T-cell (primary cell): Measurements from ENCODE around the gene FBXW4. TPM values are rescaled to one million over a fixed set of nuclear protein-coding genes. Genes with fewer than 3 reads are reported as not detected.
A peak's percentile ranks its signal among the peaks of the same experiment; 100 is the strongest.

Experiments
- ATAC-seq, 4 experiments: fragments of 200-7000 bp in 3 of 4; fragments of 150-1000 bp in 1 of 4; cut with Tn5 transposase; replicated peaks in 1 of 4; 1 replicate in 3 of 4; 2 replicates in 1 of 4; pipeline ENCODE4 v1.10.0; 2021; ENCODE audit warnings: moderate library complexity in 3 of 4, mild to moderate bottlenecking in 2 of 4, moderate number of reproducible peaks in 1 of 4
- CTCF ChIA-PET, 2 donors: fragments of 300-600 bp; sonication (Branson Sonifier 250); formaldehyde crosslinking; loops; one replicate each; lab custom pipeline; 2022; ENCODE audit warnings: antibody characterized with exemption in 2 of 2; lab: Charles Lee
- POLR2A ChIA-PET, 2 donors: fragments of 300-600 bp; sonication (Branson Sonifier 250); formaldehyde crosslinking; loops; one replicate each; lab custom pipeline; 2022; ENCODE audit warnings: antibody characterized with exemption in 2 of 2; lab: Charles Lee
- DNase-seq, 35 experiments: peaks; one replicate each; pipeline versions ENCODE4 v3.0.0 to v3.0.0-alpha.2; 2013 to 2023
- H3K27ac ChIP-seq: one replicate; pipeline ENCODE4 v1.5.1; 2013; ENCODE audit warnings: low read length
- H3K27me3 ChIP-seq, 2 experiments: replicated peaks in 1 of 2; 1 replicate in 1 of 2; 2 replicates in 1 of 2; pipeline versions ENCODE4 v1.6.1 to v1.7.0; 2013; ENCODE audit warnings: low read length in 1 of 2, mixed read lengths in 1 of 2; ENCODE audit not compliant: control insufficient read depth in 2 of 2, insufficient read depth in 2 of 2; ENCODE audit errors: extremely low read depth in 1 of 2
- H3K36me3 ChIP-seq, 2 donors: 1 replicate in 1 of 2; 2 replicates in 1 of 2; pipeline versions ENCODE4 v1.6.1 to v1.7.0; 2013; ENCODE audit warnings: low read length in 1 of 2; ENCODE audit not compliant: control insufficient read depth in 2 of 2, insufficient read depth in 1 of 2; ENCODE audit errors: extremely low read depth in 1 of 2
- H3K4me1 ChIP-seq, 2 experiments: 1 replicate in 1 of 2; 2 replicates in 1 of 2; pipeline versions ENCODE4 v1.6.1 to v1.7.0; 2013; ENCODE audit warnings: low read length in 2 of 2, mixed read lengths in 1 of 2; ENCODE audit not compliant: insufficient read depth in 2 of 2, control insufficient read depth in 1 of 2; ENCODE audit errors: extremely low read depth in 1 of 2
- H3K4me3 ChIP-seq, 2 donors: 1 replicate in 1 of 2; 2 replicates in 1 of 2; pipeline versions ENCODE4 v1.5.1 to v1.7.0; 2013; ENCODE audit warnings: mild to moderate bottlenecking in 2 of 2, low read length in 1 of 2, moderate library complexity in 1 of 2; ENCODE audit not compliant: control insufficient read depth in 1 of 2; ENCODE audit errors: extremely low read depth in 1 of 2
- H3K9me3 ChIP-seq: 2 replicates; pipeline ENCODE4 v1.7.0; 2013
- H3K27ac Mint-ChIP-seq, 2 donors: one replicate each; pipeline ENCODE4 v1.8.0; 2020 to 2021; ENCODE audit warnings: mild to moderate bottlenecking in 2 of 2, mixed read lengths in 2 of 2
- H3K27me3 Mint-ChIP-seq, 2 donors: one replicate each; pipeline ENCODE4 v1.8.0; 2021 to 2022; ENCODE audit warnings: mixed read lengths in 2 of 2
- H3K36me3 Mint-ChIP-seq: one replicate; pipeline ENCODE4 v1.8.0; 2021; ENCODE audit warnings: mixed read lengths
- H3K4me1 Mint-ChIP-seq, 3 donors: one replicate each; pipeline ENCODE4 v1.8.0; 2020 to 2022; ENCODE audit warnings: mixed read lengths in 3 of 3, mild to moderate bottlenecking in 1 of 3
- H3K4me3 Mint-ChIP-seq, 3 donors: one replicate each; pipeline ENCODE4 v1.8.0; 2020 to 2022; ENCODE audit warnings: mild to moderate bottlenecking in 3 of 3, mixed read lengths in 3 of 3, moderate library complexity in 3 of 3
- H3K9me3 Mint-ChIP-seq, 3 donors: one replicate each; pipeline ENCODE4 v1.8.0; 2020 to 2022; ENCODE audit warnings: mixed read lengths in 3 of 3
- WGBS: methylation state at CpG from one replicate; pipeline ENCODE4 v1.1.5; 2013; ENCODE audit warnings: missing lambda C conversion rate; ENCODE audit not compliant: insufficient coverage; 5-methylcytosine and 5-hydroxymethylcytosine counted together
- total RNA-seq, 35 experiments: library from RNA in 6 of 35; stranded (reverse) in 6 of 35; fragments of 120-200 nt in 1 of 35; gene quantifications; one replicate each; pipeline versions ENCODE4 v1.2.1 to v1.2.4 and lab custom pipeline; 2013 to 2026

The FBXW4 gene
- total RNA-seq, 5 donors from 2014 or later (not counting 1 experiment from before 2014, with no cell fraction given), result 83.7 to 90.4 (median 86.9) TPM

DNA sequence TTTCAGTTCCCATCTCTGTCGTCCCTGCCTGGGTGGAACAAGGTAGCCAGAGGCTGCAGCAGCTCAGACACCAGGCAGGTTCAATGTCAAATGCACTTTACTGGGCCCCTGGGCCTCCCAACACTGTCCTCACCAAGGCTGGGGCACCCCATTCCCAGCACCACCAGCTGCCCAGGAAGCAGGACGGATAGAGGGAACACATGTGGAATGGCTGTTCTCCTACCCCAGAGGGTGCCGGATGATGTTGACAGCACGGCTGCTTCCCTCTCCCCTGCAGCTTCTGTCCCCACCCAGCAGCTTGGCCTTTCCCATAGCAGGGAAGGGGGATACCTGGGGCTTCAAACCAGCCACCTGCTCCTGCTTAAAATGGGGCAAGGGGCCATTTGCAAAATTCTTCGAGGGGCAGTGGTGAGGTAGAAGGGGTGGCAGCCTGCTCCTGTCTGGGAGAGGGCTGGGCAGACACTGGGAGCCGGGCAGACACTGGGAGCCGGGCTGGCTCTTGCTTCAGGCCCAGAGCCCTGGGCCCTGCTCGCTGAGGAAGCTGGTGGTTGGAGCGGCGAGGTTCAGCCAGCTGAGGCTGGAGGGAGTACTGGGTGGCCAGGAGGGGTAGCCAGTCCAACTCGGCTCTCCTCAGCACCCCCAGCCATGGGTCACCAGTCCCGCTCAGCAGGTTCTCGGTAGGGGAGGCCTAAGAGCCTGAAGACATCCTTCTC, 116.0 kb downstream of the FBXW4 start:
- CTCF ChIA-PET, result no interaction called here

DNA sequence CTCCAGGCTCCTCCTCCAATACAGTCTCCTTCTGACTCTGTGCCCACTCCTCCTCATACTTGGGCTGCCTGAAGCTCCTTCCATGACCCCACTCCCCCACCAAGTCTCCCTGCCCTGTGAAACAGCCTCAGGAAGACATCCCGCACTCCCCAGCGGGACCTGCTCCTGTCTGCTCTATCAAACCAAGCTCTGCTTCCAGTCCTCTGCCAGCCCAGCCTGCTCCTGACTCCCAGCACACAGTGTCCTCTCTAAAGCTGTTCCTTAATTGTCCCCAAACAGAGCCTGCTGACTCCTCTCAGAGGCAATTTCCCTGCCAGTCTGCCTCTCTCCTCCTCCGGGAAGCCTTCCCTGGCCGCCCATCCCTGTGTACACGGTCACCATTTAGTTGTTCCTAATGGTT, 116.8 kb downstream of the FBXW4 start:
- Histone ChIP-seq H3K4me1 (no peaks in the 10 kb centered on the region), H3K4me3 (no peak overlapping the region), H3K9me3 (no peaks in the 10 kb centered on the region), H3K36me3 (peaks cover 6 to 38% of the 10 kb centered on the region in 2 donors), H3K27me3 (no peaks in the 10 kb centered on the region), H3K27ac (no peak overlapping the region)
- Mint-ChIP-seq H3K9me3 (no peaks in the 10 kb centered on the region), H3K4me3 (no peak overlapping the region), H3K4me1 (peaks cover 0 to 6% (median 0%) of the 10 kb centered on the region in 3 donors), H3K27ac (no peak overlapping the region), H3K27me3 (no peaks in the 10 kb centered on the region), H3K36me3 (peaks cover 16% of the 10 kb centered on the region)
- no peak for DNase-seq
- WGBS, result 76% methylated on average over 5 of the region's 5 CpGs
- ChIA-PET CTCF (no interaction called here), POLR2A (interaction anchor here in 1 of 2 donors (0.5 kb wide), 1 partner anchor 1740 kb away, joined by 6 read pairs; no protein-coding TSS in a partner anchor)
- ATAC-seq, result no peak

More for the DNA sequence above, 116.0 kb downstream of the FBXW4 start:
- no peaks in the 10 kb centered on the region for H3K27me3 Mint-ChIP-seq
- H3K27ac Mint-ChIP-seq, result no peak overlapping the region
- H3K4me1 Mint-ChIP-seq, result peaks cover 0 to 6% (median 0%) of the 10 kb centered on the region in 3 donors
- no peaks in the 10 kb centered on the region for H3K27me3 ChIP-seq
- no peak overlapping the region for H3K4me3 Mint-ChIP-seq
- H3K4me3 ChIP-seq, result no peak overlapping the region
- DNase-seq, result no peak
- ATAC-seq, result no peak
- peaks cover 22% of the 10 kb centered on the region for H3K36me3 Mint-ChIP-seq
- H3K9me3 ChIP-seq, result no peaks in the 10 kb centered on the region
- H3K36me3 ChIP-seq, result peaks cover 6 to 45% of the 10 kb centered on the region in 2 donors
- no peak overlapping the region for H3K27ac ChIP-seq
- 90% methylated on average over 12 of the region's 13 CpGs for WGBS
- POLR2A ChIA-PET, result no interaction called here
- H3K4me1 ChIP-seq, result no peaks in the 10 kb centered on the region
- H3K9me3 Mint-ChIP-seq, result no peaks in the 10 kb centered on the region

DNA sequence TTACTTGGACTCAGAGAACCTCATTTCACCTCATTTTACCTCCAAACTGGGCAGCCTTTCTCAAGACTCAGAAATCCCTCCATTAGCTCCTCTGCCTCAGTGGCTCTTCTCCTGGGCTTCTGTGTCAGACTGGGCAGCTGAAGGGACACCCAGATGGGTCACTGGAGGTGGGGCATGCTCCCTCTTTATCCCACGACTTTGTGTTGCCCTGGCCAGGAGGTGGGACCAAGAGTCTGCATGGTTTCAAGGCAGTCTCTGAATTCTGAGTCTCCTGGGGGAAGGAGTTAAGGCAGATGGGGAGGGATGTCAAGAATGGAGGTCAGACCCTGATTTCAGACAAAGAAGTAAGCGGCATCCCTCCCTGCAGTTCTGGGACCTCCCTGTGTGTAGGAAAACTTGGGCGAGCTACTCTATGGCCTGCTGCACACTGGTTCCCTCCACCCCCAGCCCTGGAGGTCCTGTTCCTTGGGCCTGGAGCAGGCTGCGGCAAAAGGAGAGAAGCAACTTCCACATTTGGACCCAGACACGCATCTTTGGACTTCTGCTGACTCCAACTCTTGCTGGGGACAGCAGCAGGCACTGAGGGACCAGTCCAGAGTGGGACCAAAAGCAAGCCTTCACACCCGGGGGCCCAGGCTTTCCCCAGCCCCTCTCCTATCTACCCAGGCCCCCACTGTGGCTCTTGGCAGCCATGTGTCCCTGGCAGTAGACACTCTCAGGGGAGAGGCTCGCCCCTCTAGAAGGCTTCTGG, 117.7 kb downstream of the FBXW4 start:
- ChIA-PET POLR2A (interaction anchor here in 1 of 2 donors (0.5 kb wide), 2 partner anchors 245 to 1741 kb away, joined by 3 to 6 read pairs; no protein-coding TSS in a partner anchor), CTCF (interaction anchor here in 1 of 2 donors (0.7 kb wide), 1 partner anchor 298 kb away, joined by 3 read pairs; no protein-coding TSS in a partner anchor)
- H3K36me3 Mint-ChIP-seq, result peaks cover 16% of the 10 kb centered on the region
- no peak overlapping the region for H3K4me3 Mint-ChIP-seq
- no peaks in the 10 kb centered on the region for H3K27me3 ChIP-seq
- 74% methylated on average over 5 of the region's 7 CpGs for WGBS
- H3K36me3 ChIP-seq, result peaks cover 6 to 29% of the 10 kb centered on the region in 2 donors
- H3K9me3 ChIP-seq, result no peaks in the 10 kb centered on the region
- no peak for ATAC-seq
- H3K27ac ChIP-seq, result no peak overlapping the region
- no peak for DNase-seq
- H3K4me1 ChIP-seq, result no peaks in the 10 kb centered on the region
- H3K4me1 Mint-ChIP-seq, result peaks cover 0 to 6% (median 0%) of the 10 kb centered on the region in 3 donors
- peaks cover 0 to 2% (median 0%) of the 10 kb centered on the region in 3 donors for H3K9me3 Mint-ChIP-seq
- H3K4me3 ChIP-seq, result no peak overlapping the region
- H3K27ac Mint-ChIP-seq, result no peak overlapping the region
- no peaks in the 10 kb centered on the region for H3K27me3 Mint-ChIP-seq

DNA sequence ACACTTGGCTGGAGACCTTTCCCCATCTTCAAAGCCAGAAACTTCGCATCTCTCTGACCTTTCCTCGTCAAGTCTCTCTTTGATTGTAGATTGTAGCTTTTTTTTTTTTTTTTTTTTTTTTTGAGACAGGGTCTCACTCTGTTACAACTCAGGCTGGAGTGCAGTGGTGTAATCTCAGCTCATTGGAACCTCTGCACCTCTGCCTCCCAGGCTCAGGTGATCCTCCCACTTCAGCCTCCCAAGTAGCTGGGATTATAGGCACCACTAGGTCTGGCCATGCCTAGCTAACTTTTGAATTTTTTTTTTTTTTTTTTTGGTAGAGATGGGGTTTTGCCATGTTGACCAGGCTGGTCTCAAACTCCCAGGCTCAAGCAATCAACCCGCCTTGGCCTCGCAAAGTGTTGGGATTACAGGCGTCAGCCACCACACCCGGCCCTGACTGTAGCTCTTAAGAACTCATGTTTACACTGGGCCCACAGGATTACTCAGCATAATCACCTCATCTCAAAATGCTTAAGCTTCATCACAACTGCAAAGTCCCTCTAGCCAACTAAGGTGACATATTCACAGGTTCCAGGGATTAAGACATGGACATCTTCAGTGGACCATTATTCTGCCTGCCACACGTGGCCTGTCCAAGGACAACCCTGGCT, 118.6 kb downstream of the FBXW4 start:
- WGBS, result 94% methylated on average over 3 of the region's 7 CpGs
- H3K27me3 Mint-ChIP-seq, result no peaks in the 10 kb centered on the region
- H3K4me1 ChIP-seq, result no peaks in the 10 kb centered on the region
- peaks cover 0 to 2% (median 0%) of the 10 kb centered on the region in 3 donors for H3K9me3 Mint-ChIP-seq
- ATAC-seq, result no peak
- no peak overlapping the region for H3K27ac Mint-ChIP-seq
- H3K27ac ChIP-seq, result no peak overlapping the region
- H3K9me3 ChIP-seq, result no peaks in the 10 kb centered on the region
- H3K4me1 Mint-ChIP-seq, result peaks cover 0 to 6% (median 0%) of the 10 kb centered on the region in 3 donors
- peaks cover 6 to 27% of the 10 kb centered on the region in 2 donors for H3K36me3 ChIP-seq
- no peak overlapping the region for H3K4me3 Mint-ChIP-seq
- H3K36me3 Mint-ChIP-seq, result peaks cover 12% of the 10 kb centered on the region
- ChIA-PET POLR2A (interaction anchor here (0.5 to 0.7 kb wide), 3 partner anchors 10 to 246 kb away, joined by 3 to 10 read pairs (median 6); no protein-coding TSS in a partner anchor), CTCF (interaction anchor here (0.6 to 0.9 kb wide), 7 partner anchors 8 to 506 kb away, joined by 3 to 8 read pairs (median 3); no protein-coding TSS in a partner anchor)
- no peak overlapping the region for H3K4me3 ChIP-seq
- H3K27me3 ChIP-seq, result no peaks in the 10 kb centered on the region
- no peak for DNase-seq

DNA sequence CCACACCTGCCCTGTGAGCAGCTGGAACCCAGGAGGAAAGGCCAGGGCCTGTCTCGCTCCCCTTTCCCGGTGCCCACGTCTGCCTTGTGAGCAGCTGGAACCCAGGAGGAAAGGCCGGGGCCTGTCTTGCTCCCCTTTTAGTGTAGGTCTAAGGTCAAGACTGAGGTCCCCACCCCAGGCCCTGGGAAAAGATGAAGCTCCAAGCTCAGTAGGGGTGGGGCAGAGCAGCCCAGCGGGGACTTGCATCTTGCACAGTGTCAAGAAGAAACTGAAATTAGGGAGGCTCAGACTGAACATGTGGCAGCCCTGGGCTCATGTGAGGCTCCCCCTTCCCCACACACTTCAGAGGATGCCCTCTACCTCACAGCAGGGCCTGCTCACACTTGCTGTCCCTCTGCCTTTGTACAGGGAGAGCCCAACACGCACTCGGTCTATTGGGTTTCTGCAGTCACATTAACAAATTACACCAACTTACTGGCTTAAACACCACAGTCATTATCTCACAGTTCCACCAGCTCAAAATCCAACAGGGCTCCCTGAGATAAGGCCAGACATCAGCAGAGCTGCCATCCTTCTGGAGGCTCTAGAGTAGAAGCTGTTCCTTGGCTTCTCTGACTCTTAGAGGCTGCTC, 119.3 kb downstream of the FBXW4 start:
- peaks cover 0 to 6% of the 10 kb centered on the region in 2 experiments for H3K27me3 ChIP-seq
- peaks cover under 1 to 4% of the 10 kb centered on the region in 2 experiments for H3K4me1 ChIP-seq
- peaks cover 12% of the 10 kb centered on the region for H3K36me3 Mint-ChIP-seq
- no peak overlapping the region for H3K4me3 Mint-ChIP-seq
- WGBS, result 94% methylated on average over 6 of the region's 7 CpGs
- H3K27ac ChIP-seq, result no peak overlapping the region
- no peak for DNase-seq
- H3K36me3 ChIP-seq, result peaks cover 6 to 21% of the 10 kb centered on the region in 2 donors
- no peak overlapping the region for H3K27ac Mint-ChIP-seq
- H3K27me3 Mint-ChIP-seq, result no peaks in the 10 kb centered on the region
- CTCF ChIA-PET, result interaction anchor here (0.5 to 0.9 kb wide), 7 partner anchors 8 to 506 kb away, joined by 3 to 8 read pairs (median 4); no protein-coding TSS in a partner anchor
- no peaks in the 10 kb centered on the region for H3K9me3 ChIP-seq
- no peak overlapping the region for H3K4me3 ChIP-seq
- peaks cover 0 to 6% (median 1%) of the 10 kb centered on the region in 3 donors for H3K4me1 Mint-ChIP-seq
- POLR2A ChIA-PET, result interaction anchor here (0.6 to 0.7 kb wide), 3 partner anchors 10 to 331 kb away, joined by 3 to 10 read pairs (median 6); no protein-coding TSS in a partner anchor
- peak in 1 of 4 experiments; percentile 11 for ATAC-seq
- peaks cover 0 to 2% (median 0%) of the 10 kb centered on the region in 3 donors for H3K9me3 Mint-ChIP-seq
